Dermis blood vessel endothelial cell (primary cell): ENCODE measurements around the gene CHADL. TPM values are rescaled to one million over a fixed set of nuclear protein-coding genes. Genes with fewer than 3 reads are reported as not detected.

Experiments used
- DNase-seq: peaks from one replicate; pipeline ENCODE4 v3.0.0; 2010
- total RNA-seq: library from RNA; depleted of rRNA; stranded (reverse); fragments of >200 nt; gene quantifications from 2 replicates; pipeline ENCODE4 v1.2.3, GENCODE V29; 2014

Gene CHADL
- total RNA-seq, 1 donor from 2014 or later = 2.0 TPM

GRCh38 chr22:41229730-41230400 lies 10.9 kb downstream of the CHADL start:
- DNase-seq = peak; percentile 90

GRCh38 chr22:41229215-41229614 lies 11.5 kb downstream of the CHADL start:
- no peak for DNase-seq

- no peak for DNase-seq
Measured at GRCh38 chr22:41226723-41227655, 13.7 kb downstream of the CHADL start.

- no peak for DNase-seq
Measured at GRCh38 chr22:41223535-41223934, 17.2 kb downstream of the CHADL start.

GRCh38 chr22:41222846-41223507 lies 17.8 kb downstream of the CHADL start:
- no peak for DNase-seq

- DNase-seq = peak; percentile 80
Measured at GRCh38 chr22:41217553-41218157, 23.1 kb downstream of the CHADL start.

GRCh38 chr22:41216984-41217383 lies 23.7 kb downstream of the CHADL start:
- peak; percentile 31 for DNase-seq

- no peak for DNase-seq
Measured at GRCh38 chr22:41215926-41216325, 24.8 kb downstream of the CHADL start.

- DNase-seq = no peak
Measured at GRCh38 chr22:41215409-41215808, 25.3 kb downstream of the CHADL start.

- no peak for DNase-seq
Measured at GRCh38 chr22:41206719-41207118, 34.0 kb downstream of the CHADL start.

- DNase-seq = peak; percentile 97
Measured at GRCh38 chr22:41204992-41205900, 35.5 kb downstream of the CHADL start, which contains the start of gene L3MBTL2. L3MBTL2 (plus strand) TSS chr22:41205312; CDS start chr22:41205363, 51 bp downstream.

GRCh38 chr22:41204066-41204465 lies 36.7 kb downstream of the CHADL start:
- DNase-seq = no peak

GRCh38 chr22:41203118-41203517 lies 37.6 kb downstream of the CHADL start:
- no peak for DNase-seq

- no peak for DNase-seq
Measured at GRCh38 chr22:41201141-41201540, 39.6 kb downstream of the CHADL start.

GRCh38 chr22:41198027-41198580 lies 42.6 kb downstream of the CHADL start:
- DNase-seq = peak; percentile 62

- peak; percentile 79 for DNase-seq
Measured at GRCh38 chr22:41197038-41197972, 43.4 kb downstream of the CHADL start.

- DNase-seq = no peak
Measured at GRCh38 chr22:41193829-41194228, 46.9 kb downstream of the CHADL start.

GRCh38 chr22:41191467-41191866 lies 49.3 kb downstream of the CHADL start:
- DNase-seq = no peak

GRCh38 chr22:41184679-41185078 lies 56.1 kb downstream of the CHADL start:
- peak; percentile 65 for DNase-seq
